GM19035 (cell line): ENCODE results near the gene STRA6.
"Not testable (repeated sequence)": the region's sequence is repeated elsewhere in the genome, so short reads cannot be mapped to it uniquely, and the experiment has no call there.

ENCODE experiments used
- ATAC-seq: cut with Tn5 transposase; IDR thresholded peaks from one replicate; pipeline ENCODE4 v1.9.1; 2021; ENCODE audit not compliant: unreplicated experiment

Gene STRA6

GRCh38 chr15:74167891-74168331 lies 34.7 kb downstream of the STRA6 start:
- no peak for ATAC-seq

DNA sequence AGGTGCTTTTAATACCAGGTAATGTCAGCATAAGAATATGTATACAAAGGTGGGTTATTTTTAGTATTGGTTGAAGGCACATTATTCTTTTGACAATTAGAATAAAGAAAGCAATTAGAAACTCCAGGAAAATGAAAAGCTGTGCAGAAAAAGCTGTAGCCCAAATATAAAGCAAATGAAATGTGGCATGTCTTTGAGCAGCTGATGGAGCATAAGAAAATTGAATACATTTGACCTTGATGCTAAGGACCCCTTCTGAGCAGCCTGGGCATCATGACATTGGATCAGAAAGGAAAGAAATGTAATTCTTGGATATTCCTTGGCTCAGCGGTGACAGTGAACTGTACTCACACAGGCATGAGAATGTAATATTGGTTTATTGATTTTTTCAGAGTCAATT lies 37.1 kb downstream of the STRA6 start:
- ATAC-seq = no peak

DNA sequence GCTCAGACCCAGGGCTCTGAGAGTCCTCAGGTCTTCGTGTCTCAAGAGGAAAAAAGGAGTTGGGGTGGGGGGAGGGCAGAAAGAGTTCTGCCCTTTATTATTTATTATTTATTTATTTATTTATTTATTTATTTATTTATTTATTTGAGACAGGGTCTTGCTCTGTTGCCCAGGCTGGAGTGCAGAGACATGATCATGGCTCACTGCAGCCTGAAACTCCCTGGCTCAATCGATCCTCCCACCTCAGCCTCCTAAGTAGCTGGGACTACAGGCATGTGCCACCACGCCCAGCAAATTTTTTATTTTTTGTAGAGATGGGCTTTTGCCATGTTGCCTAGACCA lies 40.4 kb downstream of the STRA6 start:
- not testable (repeated sequence) for ATAC-seq

- not testable (repeated sequence) for ATAC-seq
Measured at GRCh38 chr15:74160390-74160789, 42.2 kb downstream of the STRA6 start.

DNA sequence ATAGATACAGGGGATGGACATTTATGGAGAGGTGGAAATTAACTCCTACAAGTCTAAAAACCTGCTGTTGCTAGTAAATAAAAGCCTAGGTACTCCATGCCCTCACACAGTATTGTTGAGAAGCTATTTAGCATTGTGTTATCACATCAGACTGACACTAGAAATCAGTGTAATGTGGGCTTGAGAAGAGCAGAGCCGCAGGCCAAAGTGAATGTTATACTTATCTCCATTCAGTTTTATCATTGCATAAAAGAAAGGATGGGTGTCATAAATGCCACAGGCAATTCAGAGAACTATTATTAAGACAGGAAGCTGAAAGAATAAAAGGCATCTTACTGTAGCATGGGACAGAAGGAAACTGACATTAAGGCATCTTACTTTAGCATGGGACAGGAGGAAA lies 42.8 kb downstream of the STRA6 start:
- no peak for ATAC-seq

DNA sequence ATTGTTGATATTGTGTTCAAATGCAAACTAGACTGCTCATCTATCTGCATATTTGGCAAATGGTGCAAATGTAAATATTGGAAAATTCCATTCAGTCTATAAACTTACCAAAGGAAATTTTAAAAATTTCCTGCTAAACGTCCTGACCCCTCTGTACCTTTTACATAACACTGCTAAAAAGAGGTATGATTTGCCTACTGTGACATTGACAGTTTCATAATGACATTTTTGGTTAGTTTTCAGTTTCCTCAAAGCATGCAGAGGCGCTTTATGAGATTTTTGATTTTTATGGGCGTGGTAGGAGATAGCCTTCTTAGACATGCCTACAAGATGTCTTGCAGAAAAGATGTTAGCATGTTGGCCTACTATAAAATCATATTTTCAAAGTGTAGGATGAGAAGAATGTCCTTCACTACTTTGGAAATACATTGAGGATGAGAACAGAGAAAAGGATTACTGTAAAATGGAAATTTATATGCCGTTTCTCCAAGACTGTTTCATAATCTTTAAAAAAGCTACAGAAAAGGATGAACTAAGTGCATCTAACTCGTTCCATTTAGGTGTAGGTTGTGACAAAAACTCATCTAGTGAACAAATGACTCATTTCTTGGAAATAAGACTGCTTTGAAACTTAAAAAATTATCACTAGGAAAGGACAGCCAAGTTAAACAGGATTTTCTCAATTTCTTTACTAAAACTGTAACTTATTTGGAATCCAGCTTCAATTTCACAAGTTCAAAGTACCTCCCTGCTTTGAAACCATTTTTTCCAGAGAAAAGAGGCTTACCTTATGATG lies 43.5 kb downstream of the STRA6 start:
- ATAC-seq = peak; percentile 86

DNA sequence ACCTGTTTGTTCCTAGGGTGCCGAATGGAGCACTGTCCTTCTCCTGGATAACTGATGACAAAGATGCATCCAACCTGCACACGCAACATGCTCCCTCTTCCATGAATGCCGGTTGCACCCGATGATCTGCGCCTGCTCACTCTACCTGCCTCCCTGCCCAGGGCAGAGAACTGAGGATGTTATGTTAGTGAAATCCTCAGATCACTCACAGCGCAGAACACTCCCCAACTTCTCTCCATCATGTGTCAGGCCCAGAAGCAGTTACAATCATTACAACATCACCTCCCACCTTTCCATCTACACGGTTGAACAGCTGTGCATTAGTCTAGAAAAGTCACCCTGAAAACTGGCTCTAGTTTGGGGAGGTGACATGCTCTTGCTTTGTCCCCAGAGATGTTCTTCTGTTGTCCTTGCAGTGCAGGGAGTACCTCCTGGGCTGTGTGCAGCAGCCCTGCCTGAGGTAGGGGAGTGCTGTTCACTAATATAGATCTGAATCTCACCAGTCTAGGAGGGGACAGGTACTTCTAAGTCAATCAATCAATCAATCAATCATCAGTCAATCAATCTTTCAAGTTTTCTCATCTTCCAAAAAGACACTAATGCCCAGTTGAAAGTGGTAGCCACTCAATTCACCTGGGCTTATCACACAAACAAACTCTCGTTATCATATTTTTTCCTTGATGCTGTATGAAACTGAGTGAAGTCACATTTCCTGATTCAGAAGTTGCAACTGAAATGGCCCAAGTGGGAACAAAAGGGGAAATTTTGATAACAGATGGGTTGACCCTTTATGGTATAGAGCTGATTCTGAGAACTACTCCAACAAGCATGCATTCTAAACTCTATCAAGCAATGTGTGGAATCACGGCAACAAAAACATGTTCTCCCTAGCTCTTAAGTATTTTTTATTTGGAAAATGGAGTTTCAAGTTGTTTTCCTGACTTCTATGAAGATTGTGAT lies 44.4 kb downstream of the STRA6 start:
- no peak for ATAC-seq

- no peak for ATAC-seq
Measured at GRCh38 chr15:74156678-74157411, 45.7 kb downstream of the STRA6 start.

DNA sequence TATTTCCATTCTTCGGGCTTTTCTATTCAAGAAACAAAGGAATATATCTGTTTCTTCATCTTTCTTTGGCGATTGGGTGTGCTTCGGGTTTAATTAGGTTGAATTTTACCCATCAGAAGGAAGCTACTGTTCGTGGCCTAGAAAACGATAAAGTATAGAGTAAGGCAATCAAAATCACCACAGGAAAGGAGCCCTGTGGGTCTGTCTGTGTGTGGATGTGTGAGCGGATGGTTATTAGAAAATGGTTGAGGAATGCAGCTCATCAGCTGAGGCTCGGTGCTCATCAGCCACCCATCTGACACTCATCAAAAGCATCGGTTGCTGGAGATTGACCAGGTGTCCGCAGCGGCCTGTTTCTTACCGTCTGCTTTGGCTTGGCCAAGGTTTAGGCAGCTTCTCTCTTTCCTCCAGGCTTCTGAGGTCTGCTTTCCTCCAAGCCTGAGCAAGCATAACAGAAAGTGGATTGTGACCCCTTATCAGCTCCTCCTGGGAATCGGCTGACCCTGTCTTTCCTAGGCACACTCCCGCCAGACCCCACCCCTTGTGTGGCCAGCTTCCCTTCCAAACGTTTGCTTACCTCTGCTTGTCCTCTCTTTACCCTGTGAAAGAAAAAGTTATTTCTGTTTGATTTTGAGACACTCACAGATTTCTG lies 46.7 kb downstream of the STRA6 start:
- ATAC-seq = no peak

DNA sequence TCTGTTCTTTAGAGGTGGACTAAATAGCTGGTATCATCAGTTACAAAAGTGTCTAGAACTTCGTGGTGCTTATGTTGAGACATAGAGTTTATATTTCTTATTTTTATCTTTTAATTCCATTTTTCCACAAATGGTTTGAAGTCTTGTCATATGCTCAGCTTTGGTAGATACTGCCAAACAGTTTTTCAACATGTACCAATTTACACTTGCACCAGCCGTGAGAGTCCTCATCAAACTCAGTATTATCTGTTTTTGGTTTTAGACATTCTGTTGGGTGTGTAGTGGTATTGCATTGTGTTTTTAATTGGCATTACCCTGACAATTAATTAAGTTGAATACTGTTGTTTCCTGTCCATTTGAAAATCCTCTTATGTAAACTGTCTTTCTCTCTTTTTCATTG lies 55.5 kb downstream of the STRA6 start:
- ATAC-seq = no peak

DNA sequence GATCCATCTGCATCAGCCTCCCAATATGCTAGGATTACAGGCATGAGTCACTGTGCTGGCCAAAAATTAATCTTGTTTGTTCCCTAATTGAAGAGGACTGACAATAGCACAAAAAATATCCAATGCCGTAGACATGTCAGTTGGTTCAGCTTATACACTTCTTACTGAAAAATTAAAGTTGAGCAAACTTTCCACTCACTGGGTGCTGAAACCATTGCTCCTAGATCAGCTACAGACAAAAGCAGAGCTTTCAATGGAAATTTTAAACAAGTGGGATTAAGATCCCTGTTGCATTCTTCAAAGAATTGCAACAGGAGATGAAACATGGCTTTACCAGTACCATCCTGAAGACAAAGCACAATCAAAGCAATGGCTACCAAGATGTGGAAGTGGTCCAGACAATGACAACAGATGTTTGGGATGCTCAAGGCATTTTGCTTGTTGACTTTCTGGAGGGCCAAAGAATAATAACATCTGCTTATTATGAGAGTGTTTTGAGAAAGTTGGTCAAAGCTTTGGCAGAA lies 56.2 kb downstream of the STRA6 start:
- no peak for ATAC-seq

GRCh38 chr15:74144153-74144775 lies 58.3 kb downstream of the STRA6 start:
- no peak for ATAC-seq

DNA sequence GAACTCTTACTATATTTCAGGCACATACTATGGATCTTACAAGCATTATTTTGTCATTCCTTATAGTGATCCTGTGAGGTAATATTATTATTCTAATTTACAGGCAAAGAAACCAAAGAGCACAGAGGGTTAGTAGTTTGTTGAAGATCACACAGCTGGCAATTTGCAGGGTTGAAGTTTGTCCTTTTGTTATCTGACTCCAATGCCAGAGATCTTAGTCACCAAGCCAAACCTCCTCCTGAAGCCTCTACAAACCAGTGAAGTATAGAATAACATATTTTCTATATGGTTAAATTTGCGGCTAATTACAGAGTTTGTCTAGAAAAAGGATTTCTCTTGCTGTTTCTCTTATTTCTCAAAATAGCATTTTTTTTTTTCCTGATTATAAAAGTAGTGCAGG lies 61.0 kb downstream of the STRA6 start:
- ATAC-seq = no peak

DNA sequence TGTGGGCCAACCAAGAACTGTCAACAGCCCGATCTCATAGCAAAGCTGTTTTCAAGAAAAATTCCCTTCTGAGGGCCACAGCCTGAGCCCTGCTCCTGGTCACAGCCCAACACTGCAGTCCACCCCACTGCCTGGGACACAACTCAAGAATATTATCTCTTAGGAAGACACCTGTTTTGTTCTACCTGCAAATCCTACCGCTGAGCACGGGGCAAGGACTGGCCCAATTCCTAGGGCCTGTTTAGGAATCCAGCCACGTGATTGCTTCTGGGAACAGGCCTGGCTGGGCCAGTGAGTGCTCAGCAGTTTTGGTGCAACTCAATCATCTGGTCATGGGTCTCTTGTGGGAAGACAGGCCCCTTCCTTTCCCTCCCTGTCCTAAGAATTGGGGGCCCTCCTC lies 63.9 kb downstream of the STRA6 start:
- ATAC-seq = no peak

DNA sequence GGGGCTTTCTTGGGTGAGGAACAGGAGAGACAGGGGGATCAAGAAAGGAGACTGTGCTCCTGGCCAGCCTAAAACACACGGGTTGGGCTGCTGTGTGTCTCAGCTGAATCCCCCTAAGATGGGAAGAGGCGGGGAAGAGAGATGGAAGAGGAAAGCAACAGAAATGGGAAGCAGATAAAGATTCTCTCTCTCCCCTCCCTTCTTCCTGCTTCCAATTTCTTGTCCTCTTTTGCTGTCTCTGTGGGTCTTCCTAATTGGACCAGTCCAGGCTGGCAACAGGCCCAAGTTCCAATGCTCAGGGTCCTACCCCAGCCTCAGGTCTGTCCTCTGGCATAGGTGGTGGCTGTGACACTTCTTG lies 65.1 kb downstream of the STRA6 start:
- ATAC-seq = no peak

DNA sequence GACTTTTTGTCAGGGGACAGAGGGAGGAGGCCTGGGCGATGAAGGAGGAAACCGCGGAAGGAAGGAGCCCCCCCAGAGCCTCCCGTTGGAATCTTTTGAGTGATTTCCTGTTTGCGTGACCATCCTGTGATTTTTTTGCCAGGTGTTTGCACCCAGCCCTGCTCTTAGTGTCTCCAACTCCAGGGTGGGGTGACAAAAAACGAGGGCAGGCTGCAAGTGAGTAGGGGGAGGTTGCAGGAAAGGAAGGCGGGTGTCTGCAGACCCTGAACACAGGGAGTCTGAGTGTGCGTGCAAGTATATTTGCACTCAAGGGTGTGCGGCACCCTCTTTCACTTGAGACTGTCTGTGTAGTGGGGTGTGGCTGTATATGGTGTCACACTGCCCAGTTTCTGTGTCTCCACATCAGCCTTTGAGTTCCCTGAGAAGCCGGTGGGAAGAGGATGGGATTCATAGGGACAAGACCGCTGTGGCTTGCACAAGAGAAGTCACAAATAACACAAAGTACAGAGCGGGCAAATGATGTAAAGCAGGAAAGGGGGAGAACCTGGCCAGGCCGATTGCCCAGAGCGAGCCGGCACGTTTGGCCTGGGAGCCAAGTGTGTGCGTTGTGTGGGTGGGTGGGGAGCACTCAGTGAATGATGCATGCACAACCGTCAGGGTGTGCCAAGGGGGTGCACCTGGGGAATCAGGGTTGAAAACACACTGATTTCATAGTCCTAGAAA lies 65.6 kb downstream of the STRA6 start:
- no peak for ATAC-seq

GRCh38 chr15:74136540-74136813 lies 66.1 kb downstream of the STRA6 start:
- ATAC-seq = no peak

- no peak for ATAC-seq
Measured at GRCh38 chr15:74135041-74135565, 67.5 kb downstream of the STRA6 start.

- ATAC-seq = no peak
Measured at GRCh38 chr15:74134387-74135027, 68.1 kb downstream of the STRA6 start.
